Endothelial cell of umbilical vein (primary cell): ENCODE results near the gene TSHZ3. TPM values are rescaled to one million over a fixed set of nuclear protein-coding genes. Genes with fewer than 3 reads are reported as not detected.

Experiments
- BruUV-seq: library from RNA; stranded (reverse); fragments of 400-500 nt; replicated peaks from 2 replicates; lab custom pipeline; 2021; lab: Mats Ljungman, UMichigan
- CTCF ChIA-PET: fragments of 300-600, 350-600 bp; sonication (Branson Sonifier 250); formaldehyde crosslinking; loops from one replicate; lab custom pipeline; 2021; ENCODE audit warnings: antibody characterized with exemption, inconsistent platforms; lab: Charles Lee
- POLR2A ChIA-PET: fragments of 300-600, 350-600 bp; sonication (Branson Sonifier 250); formaldehyde crosslinking; loops from one replicate; lab custom pipeline; 2021; ENCODE audit warnings: antibody characterized with exemption, inconsistent platforms; lab: Charles Lee
- DNase-seq: peaks from one replicate; pipeline ENCODE4 v3.0.0-alpha.2; 2011; ENCODE audit warnings: low read depth, low spot score
- FAIRE-seq: peaks from 2 replicates; lab custom pipeline; 2011; peaks lifted over from hg19 to GRCh38; lab: Jason Lieb, UNC
- H2AFZ ChIP-seq: 2 replicates; pipeline ENCODE4 v1.6.0; 2012; ENCODE audit warnings: low read depth, low read length, control low read depth, inconsistent platforms
- H3K27ac ChIP-seq: 2 replicates; pipeline ENCODE4 v1.5.1; 2011; ENCODE audit warnings: low read depth, mild to moderate bottlenecking, control low read depth, low read length, moderate library complexity; ENCODE audit not compliant: insufficient read depth
- H3K27me3 ChIP-seq, 2 experiments: 2 replicates each; pipeline versions ENCODE4 v1.6.0 to v1.6.1; 2011; ENCODE audit warnings: low read length in 2 of 2, mixed read lengths in 1 of 2; ENCODE audit not compliant: control insufficient read depth in 2 of 2, insufficient read depth in 2 of 2
- H3K36me3 ChIP-seq, 2 experiments: 2 replicates in 1 of 2; 3 replicates in 1 of 2; pipeline ENCODE4 v1.5.1; 2011; ENCODE audit warnings: low read length in 2 of 2, mild to moderate bottlenecking in 1 of 2, moderate library complexity in 1 of 2; ENCODE audit not compliant: control insufficient read depth in 2 of 2, insufficient read depth in 2 of 2; ENCODE audit errors: extremely low read depth in 1 of 2
- H3K4me1 ChIP-seq: 3 replicates; pipeline ENCODE4 v1.5.1; 2011; ENCODE audit warnings: mild to moderate bottlenecking, low read length; ENCODE audit not compliant: control insufficient read depth, insufficient read depth; ENCODE audit errors: extremely low read depth
- H3K4me2 ChIP-seq: 2 replicates; pipeline ENCODE4 v1.6.1; 2011; ENCODE audit warnings: low read length, control low read depth, mixed read lengths; ENCODE audit not compliant: insufficient read depth
- H3K4me3 ChIP-seq, 3 experiments: fragments of 200-600 bp in 1 of 3; sonication (generic), shearing (Covaris generic) in 1 of 3; replicated peaks in 1 of 3; 2 replicates each; pipeline ENCODE4 v1.5.1; 2011 to 2016; ENCODE audit warnings: control low read depth in 3 of 3, low read length in 3 of 3, mild to moderate bottlenecking in 2 of 3, inconsistent platforms in 1 of 3, low read depth in 1 of 3, moderate library complexity in 1 of 3; ENCODE audit not compliant: insufficient read depth in 1 of 3
- H3K79me2 ChIP-seq: 2 replicates; pipeline ENCODE4 v1.6.0; 2012; ENCODE audit warnings: low read length, inconsistent platforms; ENCODE audit not compliant: control insufficient read depth, insufficient read depth
- H3K9ac ChIP-seq: replicated peaks from 2 replicates; pipeline ENCODE3; 2011; ENCODE audit warnings: low read length, control low read depth; ENCODE audit not compliant: insufficient read depth; ENCODE audit errors: extremely low read depth
- H3K9me1 ChIP-seq: replicated peaks from 3 replicates; pipeline ENCODE4 v1.6.0; 2011; ENCODE audit warnings: mild to moderate bottlenecking, low read length; ENCODE audit not compliant: control insufficient read depth, insufficient read depth; ENCODE audit errors: extremely low read depth
- H3K9me3 ChIP-seq: replicated peaks from 2 replicates; pipeline ENCODE4 v1.5.1; 2012; ENCODE audit warnings: low read length, inconsistent platforms; ENCODE audit not compliant: control insufficient read depth, insufficient read depth
- H4K20me1 ChIP-seq: replicated peaks from 2 replicates; pipeline ENCODE3; 2011; ENCODE audit warnings: mild to moderate bottlenecking, low read length; ENCODE audit not compliant: control insufficient read depth, insufficient read depth; ENCODE audit errors: extremely low read depth
- CTCF ChIP-seq, 2 donors: IDR thresholded peaks; 1 replicate in 1 of 2; 2 replicates in 1 of 2; pipeline ENCODE4 v1.5.1; 2011; ENCODE audit warnings: low read length in 2 of 2, mild to moderate bottlenecking in 2 of 2, moderate library complexity in 2 of 2, control low read depth in 1 of 2, inconsistent platforms in 1 of 2, low read depth in 1 of 2; ENCODE audit not compliant: insufficient read depth in 1 of 2; ENCODE audit errors: extremely low read depth in 1 of 2
- EZH2 ChIP-seq: IDR thresholded peaks from 2 replicates; pipeline ENCODE4 v1.6.1; 2012; ENCODE audit warnings: borderline replicate concordance, low read depth, mild to moderate bottlenecking, moderate library complexity, low read length, inconsistent platforms; ENCODE audit not compliant: severe bottlenecking
- FOS ChIP-seq: IDR thresholded peaks from 2 replicates; pipeline ENCODE4 v1.6.1; 2011; ENCODE audit warnings: mild to moderate bottlenecking, low read length, moderate library complexity, borderline replicate concordance; ENCODE audit not compliant: insufficient read depth
- GATA2 ChIP-seq: IDR thresholded peaks from 2 replicates; pipeline ENCODE4 v1.7.0; 2011; ENCODE audit warnings: low read depth, mild to moderate bottlenecking, moderate library complexity, mixed read lengths, low read length; ENCODE audit not compliant: insufficient read length, insufficient read depth
- JUN ChIP-seq: IDR thresholded peaks from 2 replicates; pipeline ENCODE4 v1.6.1; 2011; ENCODE audit warnings: borderline replicate concordance, low read depth; ENCODE audit not compliant: insufficient read length, insufficient read depth
- MAX ChIP-seq: IDR thresholded peaks from 2 replicates; pipeline ENCODE4 v1.6.1; 2011; ENCODE audit not compliant: insufficient read depth, insufficient read length
- MYC ChIP-seq: IDR thresholded peaks from one replicate; pipeline ENCODE4 v1.6.1; 2011; ENCODE audit warnings: mild to moderate bottlenecking, low read depth, low read length
- POLR2A ChIP-seq: IDR thresholded peaks from 2 replicates; pipeline ENCODE4 v1.6.1; 2012; ENCODE audit warnings: low read depth, mild to moderate bottlenecking, control low read depth, low read length
- POLR2AphosphoS5 ChIP-seq: IDR thresholded peaks from 2 replicates; pipeline ENCODE4 v1.6.1; 2012; ENCODE audit warnings: low read depth, mild to moderate bottlenecking, control low read depth, low read length, moderate library complexity; ENCODE audit not compliant: insufficient read depth
- dilution Hi-C: fragments of 300-500 bp; cut with MboI; formaldehyde crosslinking; loops from one replicate; pipeline ENCODE4 v1.15.0; 2019; ENCODE audit warnings: low sequenced_read_pairs; ENCODE audit not compliant: extremely low pct_ligation_motif_present
- intact Hi-C: fragments of 100-400 bp; cut with micrococcal nuclease; formaldehyde crosslinking; loops from one replicate; pipeline ENCODE4 v1.10.0; 2022
- polyA plus RNA-seq, 4 experiments: library from polyadenylated mRNA; depleted of rRNA in 3 of 4; stranded (reverse) in 3 of 4; unstranded in 1 of 4; fragments of >200 nt; gene quantifications; 2 replicates each; pipeline versions ENCODE4 v1.2.1 to v1.2.3, GENCODE V29; 2011 to 2012; ENCODE audit warnings: missing spikeins in 1 of 4
- total RNA-seq: library from RNA; stranded (reverse); gene quantifications from 2 replicates; pipeline ENCODE4 v1.2.3, GENCODE V29; 2021

Gene TSHZ3
- total and polyA plus RNA-seq, 2 donors (not counting 3 experiments of a cell fraction or from before 2014, with no cell fraction given): 1.2 to 6.2 TPM

GRCh38 chr19:31297991-31298390 is 51.2 kb downstream of the TSHZ3 start:
- DNase-seq: no peak
- H3K9ac ChIP-seq: no peak overlapping the region
- H4K20me1 ChIP-seq: no peaks in the 10 kb centered on the region
- no peak overlapping the region for H3K4me2 ChIP-seq
- H3K4me1 ChIP-seq: no peaks in the 10 kb centered on the region
- H3K79me2 ChIP-seq: no peaks in the 10 kb centered on the region
- no TSS peak for BruUV-seq
- no peak overlapping the region for H3K27ac ChIP-seq
- no peaks in the 10 kb centered on the region for H3K27me3 ChIP-seq
- POLR2A ChIA-PET: no interaction called here
- no peak overlapping the region for H3K4me3 ChIP-seq
- H3K9me3 ChIP-seq: no peaks in the 10 kb centered on the region
- no peak overlapping the region for H2AFZ ChIP-seq
- no peak for FAIRE-seq
- no peaks in the 10 kb centered on the region for H3K9me1 ChIP-seq
- CTCF ChIA-PET: no interaction called here
- intact Hi-C loops (no loop called here), dilution Hi-C loops (no loop called here)
- H3K36me3 ChIP-seq: no peaks in the 10 kb centered on the region
- TF ChIP-seq FOS (no peak), JUN (no peak), POLR2A (no peak), GATA2 (no peak), MYC (no peak), CTCF (IDR thresholded peaks at IDR 0.05; ENCODE audit: extremely low read depth in 1 of 2, insufficient read depth in 1 of 2, low read depth in 1 of 2, low read length in 2 of 2) (no peak), POLR2AphosphoS5 (no peak), MAX (no peak), EZH2 (no peak)
